Chondrocyte (in vitro differentiated cells): Measurements from ENCODE around the gene ZBTB24. TPM values are rescaled to one million over a fixed set of nuclear protein-coding genes. Genes with fewer than 3 reads are reported as not detected.

ENCODE experiments used
- DNase-seq: peaks from one replicate; pipeline ENCODE4 v3.0.0; 2021; ENCODE audit warnings: mixed read lengths, low spot score
- H3K27ac Mint-ChIP-seq: one replicate; pipeline ENCODE4 v1.8.0; 2021; ENCODE audit warnings: mild to moderate bottlenecking, moderate library complexity, mixed read lengths; ENCODE audit not compliant: unreplicated experiment
- H3K27me3 Mint-ChIP-seq: 2 replicates; pipeline ENCODE4 v1.8.0; 2021; ENCODE audit warnings: low read depth, mixed read lengths
- H3K36me3 Mint-ChIP-seq: 2 replicates; pipeline ENCODE4 v1.8.0; 2021; ENCODE audit warnings: low read depth, mixed read lengths
- H3K4me1 Mint-ChIP-seq: 2 replicates; pipeline ENCODE4 v1.8.0; 2021; ENCODE audit warnings: low read depth, mild to moderate bottlenecking, mixed read lengths
- H3K4me3 Mint-ChIP-seq: one replicate; pipeline ENCODE4 v1.8.0; 2021; ENCODE audit warnings: mild to moderate bottlenecking, moderate library complexity, mixed read lengths; ENCODE audit not compliant: unreplicated experiment
- H3K9me3 Mint-ChIP-seq: 2 replicates; pipeline ENCODE4 v1.8.0; 2021; ENCODE audit warnings: low read depth, mixed read lengths
- total RNA-seq: library from RNA; stranded (reverse); gene quantifications from 3 replicates; pipeline ENCODE4 v1.2.1, GENCODE V29; 2021
- TF ChIP-seq, protein P1 (sequence below): fragments of 200-600 bp; sonication (generic); IDR thresholded peaks from 2 replicates; pipeline ENCODE4 v1.5.0; 2021; ENCODE audit warnings: antibody characterized with exemption, mild to moderate bottlenecking, moderate library complexity

The ZBTB24 gene
- total RNA-seq, 1 donor from 2014 or later = 7.1 TPM

- TF ChIP-seq, protein P1, sequence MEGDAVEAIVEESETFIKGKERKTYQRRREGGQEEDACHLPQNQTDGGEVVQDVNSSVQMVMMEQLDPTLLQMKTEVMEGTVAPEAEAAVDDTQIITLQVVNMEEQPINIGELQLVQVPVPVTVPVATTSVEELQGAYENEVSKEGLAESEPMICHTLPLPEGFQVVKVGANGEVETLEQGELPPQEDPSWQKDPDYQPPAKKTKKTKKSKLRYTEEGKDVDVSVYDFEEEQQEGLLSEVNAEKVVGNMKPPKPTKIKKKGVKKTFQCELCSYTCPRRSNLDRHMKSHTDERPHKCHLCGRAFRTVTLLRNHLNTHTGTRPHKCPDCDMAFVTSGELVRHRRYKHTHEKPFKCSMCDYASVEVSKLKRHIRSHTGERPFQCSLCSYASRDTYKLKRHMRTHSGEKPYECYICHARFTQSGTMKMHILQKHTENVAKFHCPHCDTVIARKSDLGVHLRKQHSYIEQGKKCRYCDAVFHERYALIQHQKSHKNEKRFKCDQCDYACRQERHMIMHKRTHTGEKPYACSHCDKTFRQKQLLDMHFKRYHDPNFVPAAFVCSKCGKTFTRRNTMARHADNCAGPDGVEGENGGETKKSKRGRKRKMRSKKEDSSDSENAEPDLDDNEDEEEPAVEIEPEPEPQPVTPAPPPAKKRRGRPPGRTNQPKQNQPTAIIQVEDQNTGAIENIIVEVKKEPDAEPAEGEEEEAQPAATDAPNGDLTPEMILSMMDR = no peak
- Mint-ChIP-seq H3K4me1 (peaks cover 7% of the 10 kb centered on the region), H3K4me3 (no peak overlapping the region), H3K9me3 (no peaks in the 10 kb centered on the region), H3K36me3 (peaks cover 29% of the 10 kb centered on the region), H3K27me3 (no peaks in the 10 kb centered on the region), H3K27ac (no peak overlapping the region)
- DNase-seq = no peak
These were observed 34.4 kb downstream of the ZBTB24 start for GRCh38 chr6:109448615-109449014.

DNA sequence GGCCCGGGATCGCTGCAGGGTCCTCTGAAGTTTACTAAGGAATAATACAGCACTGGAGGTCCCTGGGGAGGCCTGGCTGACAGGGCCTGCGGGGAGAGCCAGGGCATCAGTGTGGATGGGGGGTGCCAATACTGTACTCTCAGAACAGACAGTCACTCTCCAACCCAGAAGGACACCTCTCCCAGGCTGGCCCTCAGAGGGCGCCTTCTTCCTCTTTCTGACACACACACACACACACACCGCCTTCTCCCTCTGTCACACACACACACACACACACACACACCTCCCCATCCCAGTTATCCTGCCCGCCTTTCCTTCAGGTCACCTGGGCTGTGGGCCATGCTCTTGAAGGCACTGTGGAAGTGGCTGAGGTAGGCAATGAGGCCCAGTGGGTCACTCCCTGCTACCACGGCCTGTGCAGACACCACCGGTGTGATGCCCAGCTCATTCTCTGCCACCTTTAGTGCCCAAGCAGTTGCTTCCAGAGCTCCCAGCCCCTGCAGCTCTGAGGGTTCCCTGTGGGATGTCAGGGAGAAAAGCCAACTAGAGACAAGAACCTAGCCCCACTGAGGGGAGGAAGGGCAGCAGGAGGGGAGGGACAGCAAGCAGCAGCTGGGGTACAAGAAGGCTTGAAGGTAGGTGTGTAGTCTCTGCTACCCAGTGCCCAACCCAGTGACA is 35.0 kb downstream of the ZBTB24 start:
- peaks cover 2% of the 10 kb centered on the region for H3K4me1 Mint-ChIP-seq
- no peak overlapping the region for H3K27ac Mint-ChIP-seq
- no peaks in the 10 kb centered on the region for H3K27me3 Mint-ChIP-seq
- H3K4me3 Mint-ChIP-seq = no peak overlapping the region
- no peaks in the 10 kb centered on the region for H3K9me3 Mint-ChIP-seq
- peaks cover 32% of the 10 kb centered on the region for H3K36me3 Mint-ChIP-seq
- no peak for DNase-seq
- TF ChIP-seq, protein P1 = no peak

DNA sequence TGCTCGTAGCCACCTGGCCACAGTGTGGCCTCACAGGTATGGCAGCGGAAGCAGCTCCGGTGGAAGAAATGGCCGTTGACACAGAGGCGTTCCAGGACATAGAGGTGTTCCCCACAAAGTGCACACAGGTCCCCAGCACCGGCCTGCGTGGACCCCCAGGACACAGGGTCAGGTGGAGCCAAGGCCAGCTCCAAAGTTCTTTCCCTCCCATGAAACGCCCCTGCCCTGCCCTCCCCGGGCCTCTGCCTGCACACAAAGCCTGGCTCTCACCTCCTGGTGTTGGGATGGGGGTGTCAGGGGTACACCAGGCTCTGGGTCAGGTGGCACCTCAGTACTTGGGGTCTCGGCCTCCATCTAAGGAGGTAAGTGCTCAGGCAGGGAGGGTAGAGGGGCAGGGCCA is 35.9 kb downstream of the ZBTB24 start:
- Mint-ChIP-seq H3K36me3 (peaks cover 29% of the 10 kb centered on the region), H3K9me3 (no peaks in the 10 kb centered on the region), H3K4me1 (peaks cover 8% of the 10 kb centered on the region), H3K27me3 (no peaks in the 10 kb centered on the region), H3K4me3 (no peak overlapping the region), H3K27ac (no peak overlapping the region)
- TF ChIP-seq, protein P1 = no peak
- DNase-seq = no peak

GRCh38 chr6:109446541-109446940 is 36.5 kb downstream of the ZBTB24 start:
- H3K4me1 Mint-ChIP-seq = peaks cover 13% of the 10 kb centered on the region

DNA sequence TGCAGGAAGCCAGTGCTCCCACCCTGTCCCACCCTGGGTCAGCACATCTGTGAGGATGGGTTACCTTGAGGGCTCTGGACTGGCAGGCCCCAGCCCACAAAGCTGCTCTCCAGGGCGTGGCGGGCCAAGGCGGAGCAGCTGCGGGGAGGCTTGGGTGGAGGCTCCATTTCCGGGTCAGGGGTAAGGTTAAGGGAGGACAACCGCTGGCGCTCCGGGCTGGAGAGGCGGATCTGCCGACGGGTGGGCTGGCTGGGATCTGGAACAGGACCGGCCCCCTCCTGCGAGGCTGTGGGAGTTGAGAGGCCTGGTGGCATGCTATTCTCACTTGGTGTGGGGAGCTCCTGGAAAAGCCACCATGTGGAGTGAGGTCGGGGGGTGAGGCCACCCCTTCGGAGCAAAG is 36.9 kb downstream of the ZBTB24 start:
- Mint-ChIP-seq H3K4me1 (peaks cover 18% of the 10 kb centered on the region), H3K4me3 (no peak overlapping the region), H3K36me3 (peaks cover 25% of the 10 kb centered on the region), H3K27ac (peak overlapping the region; percentile 18), H3K27me3 (no peaks in the 10 kb centered on the region), H3K9me3 (no peaks in the 10 kb centered on the region)
- TF ChIP-seq, protein P1 = no peak
- DNase-seq = no peak

More at GRCh38 chr6:109446541-109446940, 36.5 kb downstream of the ZBTB24 start:
- no peaks in the 10 kb centered on the region for H3K9me3 Mint-ChIP-seq
- no peak for DNase-seq
- H3K36me3 Mint-ChIP-seq = peaks cover 26% of the 10 kb centered on the region
- H3K4me3 Mint-ChIP-seq = no peak overlapping the region
- H3K27me3 Mint-ChIP-seq = no peaks in the 10 kb centered on the region
- H3K27ac Mint-ChIP-seq = no peak overlapping the region
- TF ChIP-seq, protein P1 = no peak
